Fibroblast of skin of left quadriceps (primary cell): ENCODE results near the gene USP44.

Source experiments
- DNase-seq, 2 experiments: peaks; one replicate each; pipeline ENCODE4 v3.0.0-alpha.2; 2013; ENCODE audit warnings: low read depth in 2 of 2

Gene USP44

DNA sequence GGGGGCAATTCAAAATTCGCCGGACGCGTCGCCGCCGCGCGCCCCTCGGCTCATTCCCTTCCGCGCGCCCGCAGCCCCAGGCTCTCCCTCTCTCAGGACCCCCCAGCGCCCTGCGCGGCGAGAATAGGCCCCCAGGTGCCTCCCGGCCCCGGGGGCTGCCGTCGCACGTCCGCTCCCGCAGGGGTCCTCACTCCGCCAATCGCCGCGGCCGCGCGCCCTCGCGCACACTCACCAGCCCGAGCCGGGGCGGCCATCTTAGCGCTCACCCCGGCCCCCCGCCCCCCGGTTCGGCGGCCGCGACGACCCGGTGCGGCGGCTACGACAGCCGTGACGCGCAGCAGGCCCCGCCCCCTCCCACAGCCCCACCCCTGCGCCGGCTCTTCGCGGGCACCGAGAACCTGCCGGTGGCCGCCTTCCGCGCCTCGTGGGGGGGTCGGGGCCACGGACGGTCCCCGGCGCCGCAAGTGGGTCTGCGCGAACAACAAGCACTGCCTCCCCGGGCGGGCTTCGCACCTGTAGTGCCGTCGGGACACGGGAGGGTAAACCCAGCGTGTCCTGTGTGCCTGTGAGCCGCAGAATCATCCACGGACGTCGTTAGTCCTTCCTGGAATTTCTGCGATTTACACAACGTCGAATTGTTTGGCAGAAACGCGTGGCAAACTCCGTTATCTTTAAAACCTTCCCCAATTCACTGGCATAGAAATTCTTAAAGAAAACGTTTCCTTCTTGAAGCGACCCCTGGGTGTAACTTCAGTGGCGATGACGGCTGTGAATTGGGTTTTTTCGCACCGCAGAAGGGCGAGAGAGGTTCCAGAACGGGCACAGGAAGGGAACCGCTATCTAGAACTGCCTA is 2.5 kb downstream of the USP44 start:
- no peak for DNase-seq

DNA sequence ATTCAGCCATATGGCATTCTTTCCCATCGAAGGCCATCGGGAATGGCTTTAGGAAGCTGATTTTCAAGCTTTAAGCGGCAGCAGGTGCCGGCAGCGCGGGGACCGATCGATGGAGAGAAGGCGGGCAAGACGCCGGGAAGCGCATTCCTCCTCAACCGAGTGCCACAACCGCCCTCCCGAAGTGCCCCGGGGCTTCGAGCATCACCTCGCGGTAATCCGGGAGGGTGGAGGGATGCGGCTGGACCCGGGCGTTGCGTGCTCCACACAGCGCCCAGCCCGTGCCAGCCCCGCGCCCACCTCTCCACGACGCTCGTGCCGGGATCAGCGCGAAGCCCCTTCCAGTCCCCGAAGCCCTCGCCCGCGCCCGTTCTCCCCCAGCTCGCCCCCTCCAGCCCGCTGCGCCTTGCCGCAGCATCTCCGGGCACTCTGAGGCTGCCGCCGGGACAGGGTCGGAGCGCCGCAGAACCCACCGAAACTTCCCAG is 3.2 kb downstream of the USP44 start:
- DNase-seq, result no peak

DNA sequence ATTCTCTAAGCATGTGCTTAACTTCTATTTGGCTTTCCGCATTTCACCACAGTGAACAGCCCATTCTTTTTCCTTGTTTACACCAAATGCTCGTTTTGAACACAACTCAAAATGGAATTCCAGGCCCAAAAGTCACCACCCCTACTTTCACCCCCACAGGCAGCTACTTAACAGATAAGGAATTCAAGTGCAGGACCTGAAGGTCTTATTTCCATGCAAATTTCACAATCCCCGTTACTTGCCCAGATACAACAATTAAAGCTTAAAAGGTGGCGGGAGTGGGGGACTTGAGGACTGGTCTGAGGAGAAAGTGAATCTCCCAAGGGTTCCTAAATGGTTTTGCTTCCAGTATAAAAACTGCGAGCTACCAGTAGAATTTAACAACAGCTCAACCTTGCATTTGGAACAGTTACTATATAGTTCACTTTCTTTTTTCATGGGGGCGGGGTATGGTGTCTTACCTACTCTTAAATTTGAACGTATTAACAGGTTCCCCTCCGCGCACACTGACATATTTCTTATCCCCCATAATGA is 3.7 kb downstream of the USP44 start:
- DNase-seq, result no peak

DNA sequence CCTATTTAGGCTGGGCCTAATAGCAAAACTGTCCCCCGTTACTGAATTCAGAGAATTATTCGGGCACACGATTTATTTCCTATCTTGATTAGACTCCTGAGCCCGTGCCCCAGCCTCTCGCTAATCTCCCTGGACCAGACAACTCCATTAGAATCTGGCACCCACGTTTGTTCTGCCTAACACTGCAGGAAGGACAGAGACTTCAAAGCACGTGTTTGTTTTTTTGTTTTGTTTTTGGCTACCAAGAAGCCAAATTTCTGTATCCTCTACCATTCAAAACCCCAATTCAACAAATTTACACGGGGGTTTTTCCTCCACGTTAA is 4.8 kb downstream of the USP44 start:
- DNase-seq, result no peak

DNA sequence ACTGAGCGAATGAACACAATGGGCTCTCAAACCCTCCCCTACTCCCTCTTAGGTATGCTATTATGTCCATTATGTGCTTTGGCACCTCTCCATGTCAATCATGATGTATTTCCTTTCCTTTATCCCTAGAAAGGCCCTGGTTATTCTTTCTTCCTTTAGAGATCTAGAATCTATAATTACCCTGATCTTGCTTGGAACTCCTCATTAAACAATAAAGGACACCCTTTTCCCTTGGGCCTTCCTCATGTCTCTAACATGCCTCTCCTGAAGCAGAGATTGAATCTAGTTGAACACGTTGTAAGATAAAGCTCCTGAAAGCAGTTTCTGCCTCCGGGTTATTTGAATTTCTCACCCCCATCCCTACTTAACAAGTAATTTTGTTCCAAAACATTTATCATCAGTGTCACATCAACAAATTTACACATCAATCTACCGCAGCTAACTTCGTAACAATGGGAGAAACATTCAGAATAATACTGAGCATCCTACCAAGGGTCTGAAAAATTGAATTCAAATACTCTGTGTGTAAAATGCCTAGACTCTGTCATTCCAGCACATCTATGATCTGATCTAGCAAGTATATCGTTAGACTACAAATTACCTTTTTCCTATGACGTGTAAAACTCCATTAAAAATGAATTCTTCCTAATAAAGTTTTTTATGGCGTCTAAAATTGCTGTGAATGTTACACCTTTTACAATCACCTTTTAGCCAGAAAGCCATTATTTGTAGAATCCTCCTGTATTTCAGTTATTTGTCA is 5.4 kb downstream of the USP44 start:
- no peak for DNase-seq

DNA sequence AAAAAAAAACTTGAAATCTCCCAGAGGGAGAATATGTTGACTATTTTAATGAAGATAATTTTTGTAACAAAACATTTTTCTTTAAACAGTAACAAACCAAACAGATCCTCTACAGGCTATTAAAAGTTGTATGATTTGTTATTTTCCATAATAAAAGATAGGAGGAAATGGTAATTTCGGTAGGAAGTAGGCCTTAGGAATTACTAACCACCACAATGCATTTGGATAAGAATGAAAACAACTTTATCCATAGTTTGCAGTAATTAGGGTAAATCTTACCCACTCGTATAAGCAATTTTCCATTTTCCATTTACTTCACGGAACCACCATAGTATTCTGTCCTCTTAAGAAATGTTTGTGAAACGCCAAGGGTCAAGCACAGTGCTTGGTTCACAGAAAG is 6.0 kb downstream of the USP44 start:
- no peak for DNase-seq

DNA sequence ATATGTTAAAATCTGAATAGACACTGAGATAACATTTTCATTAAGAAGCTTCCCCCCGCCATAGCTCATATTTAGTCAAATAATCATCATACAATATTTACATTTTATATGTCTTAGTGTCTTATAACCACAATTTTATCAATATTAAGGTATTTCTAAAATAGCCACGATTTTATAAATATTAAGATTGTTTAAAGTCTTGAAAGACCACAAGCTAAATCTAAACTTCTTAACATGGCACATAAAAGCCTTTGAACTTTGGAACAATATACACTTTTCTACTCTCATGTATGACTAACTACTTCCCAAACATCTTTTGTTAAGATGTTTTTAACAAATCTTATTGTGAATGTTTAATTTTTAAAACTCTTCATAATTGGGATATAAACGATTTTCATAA is 6.5 kb downstream of the USP44 start:
- no peak for DNase-seq

DNA sequence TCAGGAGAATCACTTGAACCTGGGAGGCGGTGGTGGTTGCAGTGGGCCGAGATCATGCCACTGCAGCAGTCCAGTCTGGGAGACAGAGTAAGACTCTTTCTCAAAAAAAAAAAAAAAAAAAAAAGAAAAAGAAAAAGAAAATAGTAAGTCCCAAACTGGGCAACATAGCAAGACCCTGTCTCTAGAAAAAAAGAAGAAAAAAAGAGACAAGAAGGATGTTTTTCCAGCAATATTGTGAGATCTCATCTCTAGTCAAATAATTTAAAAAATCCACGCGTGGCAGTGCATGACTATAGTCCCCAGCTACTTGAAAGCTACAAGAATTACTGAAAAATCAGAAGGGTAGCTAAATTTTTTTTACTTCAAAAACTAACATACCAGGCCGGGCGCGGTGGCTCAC is 8.0 kb downstream of the USP44 start:
- DNase-seq, result no peak

DNA sequence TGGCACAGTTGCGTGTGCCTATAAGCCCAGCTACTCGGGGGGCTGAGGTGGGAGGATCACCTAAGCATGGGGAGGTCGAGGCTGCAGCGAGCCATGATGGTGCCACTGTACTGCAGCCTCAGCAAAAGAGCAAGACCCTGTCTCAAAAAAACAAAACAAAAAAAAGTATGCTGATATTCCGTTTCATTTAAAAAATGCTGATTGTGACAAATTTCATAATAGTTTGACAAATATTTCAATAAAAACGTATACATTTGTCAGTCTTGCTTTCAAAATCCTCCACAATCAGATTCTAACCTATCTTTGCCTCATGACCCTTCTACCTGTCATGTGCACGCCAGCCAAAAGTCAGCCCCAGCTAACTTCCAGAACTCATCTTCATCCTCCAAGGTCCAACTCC is 9.8 kb downstream of the USP44 start:
- no peak for DNase-seq

DNA sequence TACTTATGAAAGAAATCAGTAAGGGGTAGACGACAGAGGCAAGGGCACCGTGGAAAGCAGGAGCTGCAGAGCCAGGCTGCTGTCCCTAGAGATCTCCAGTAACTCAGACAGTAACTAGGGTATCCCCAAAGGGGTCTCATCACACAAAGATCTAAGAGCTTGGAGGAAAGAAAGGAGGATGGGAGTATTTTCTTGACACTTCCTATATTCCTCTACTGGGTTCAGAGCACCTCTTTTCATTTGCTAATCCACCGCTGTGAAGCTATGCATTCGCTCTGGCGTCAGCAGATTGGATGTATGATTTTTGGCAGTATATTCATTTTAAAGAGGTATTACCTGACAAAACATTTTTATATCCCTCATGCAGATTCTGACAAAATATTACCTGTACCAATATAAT is 12.6 kb downstream of the USP44 start:
- no peak for DNase-seq

DNA sequence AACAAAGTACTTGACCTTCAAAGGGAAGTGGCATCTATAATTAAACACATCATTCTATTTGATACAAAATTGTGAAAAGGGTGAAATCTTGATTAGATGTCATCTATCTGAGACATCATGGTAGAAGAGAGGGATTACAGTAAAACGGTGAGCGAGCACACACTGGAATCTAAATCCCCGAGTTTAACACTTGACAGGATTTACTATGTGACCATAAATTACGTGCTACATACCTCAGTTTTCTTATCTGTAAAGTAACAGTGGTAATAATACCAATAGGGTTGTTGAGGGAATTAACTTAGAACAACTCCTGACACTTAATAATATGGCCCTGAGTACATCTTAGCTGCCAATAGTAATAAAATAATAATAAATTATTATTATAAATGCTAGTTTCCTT is 13.3 kb downstream of the USP44 start:
- DNase-seq, result no peak

DNA sequence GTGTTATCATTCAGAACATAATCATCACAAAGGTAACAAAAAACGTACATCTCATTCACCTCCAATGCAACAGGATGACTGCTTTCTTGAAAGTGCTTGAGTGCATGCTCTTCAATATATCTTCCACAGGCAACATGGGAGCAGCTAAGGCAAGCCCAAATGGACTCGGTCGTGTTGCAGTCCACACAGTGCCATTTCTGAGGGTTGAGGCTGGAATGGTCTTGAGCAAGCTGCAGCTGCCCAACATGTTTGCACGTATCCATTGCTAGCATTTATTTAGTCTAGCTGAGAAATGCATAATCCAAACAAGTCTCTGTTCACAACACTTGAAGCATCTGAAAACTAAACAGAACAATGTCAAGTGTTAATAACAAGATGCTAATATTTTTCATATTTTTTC is 17.3 kb downstream of the USP44 start:
- DNase-seq, result no peak

DNA sequence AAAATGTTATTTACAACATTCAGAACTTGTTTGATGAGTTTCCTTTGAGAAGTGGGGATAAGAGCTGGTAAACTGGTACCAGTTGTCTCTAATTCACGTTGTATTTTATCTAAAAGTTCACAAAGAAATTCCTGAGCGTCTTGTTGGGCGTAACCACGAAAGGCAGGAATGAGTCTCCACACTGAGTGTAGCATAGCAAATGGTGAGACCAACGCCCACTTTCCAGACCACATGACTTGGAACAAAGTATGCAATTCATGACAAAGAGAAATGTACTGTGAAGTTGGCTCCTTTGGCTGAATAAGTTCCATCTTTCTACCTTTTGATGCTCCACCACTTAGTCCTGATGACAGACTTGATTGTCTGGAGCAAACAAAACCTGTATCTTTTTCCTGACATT is 18.4 kb downstream of the USP44 start:
- peak in 1 of 2 experiments; percentile 17 for DNase-seq

DNA sequence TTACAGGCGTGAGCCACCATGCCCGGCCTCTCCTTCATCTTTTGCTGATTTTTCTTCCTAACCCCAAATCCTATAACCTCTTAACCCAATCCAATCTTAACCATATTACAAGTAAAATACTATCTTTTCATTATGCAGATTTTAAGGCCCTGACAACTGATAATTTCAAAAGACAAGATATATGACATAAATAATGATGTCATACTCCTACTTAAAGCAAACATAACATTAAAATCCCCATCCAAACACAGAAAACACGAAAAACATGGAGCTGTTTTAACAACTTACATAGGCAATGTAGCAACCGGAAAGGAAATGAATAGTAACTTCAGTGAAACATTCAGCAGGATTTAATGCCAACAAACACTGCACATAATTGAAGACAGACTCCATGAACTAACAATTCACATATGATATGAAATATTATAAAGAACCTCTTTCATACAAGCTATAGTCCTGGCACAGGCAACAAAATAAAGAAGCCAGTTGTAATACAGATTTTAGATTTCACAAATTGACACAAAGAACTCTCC is 21.5 kb downstream of the USP44 start:
- DNase-seq, result peak; percentile 51 to 57

DNA sequence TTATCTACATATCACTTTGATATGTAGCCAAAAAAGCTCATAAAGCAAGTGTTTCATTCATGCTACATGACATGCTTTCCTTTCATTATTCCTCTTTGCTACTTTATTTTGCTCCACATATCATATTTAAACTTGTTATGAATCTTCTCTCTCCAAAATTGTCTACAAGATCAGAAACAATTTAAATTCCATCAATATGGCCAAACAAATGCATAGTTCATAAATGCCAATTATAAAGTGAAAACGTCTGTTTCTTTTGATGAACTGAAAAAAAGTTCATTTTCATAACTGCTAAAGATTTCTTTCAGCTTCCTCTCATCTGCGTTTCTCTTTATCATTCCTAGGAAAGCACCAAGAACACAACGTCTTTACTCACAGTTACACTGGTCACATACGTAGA is 22.8 kb downstream of the USP44 start:
- DNase-seq, result no peak

DNA sequence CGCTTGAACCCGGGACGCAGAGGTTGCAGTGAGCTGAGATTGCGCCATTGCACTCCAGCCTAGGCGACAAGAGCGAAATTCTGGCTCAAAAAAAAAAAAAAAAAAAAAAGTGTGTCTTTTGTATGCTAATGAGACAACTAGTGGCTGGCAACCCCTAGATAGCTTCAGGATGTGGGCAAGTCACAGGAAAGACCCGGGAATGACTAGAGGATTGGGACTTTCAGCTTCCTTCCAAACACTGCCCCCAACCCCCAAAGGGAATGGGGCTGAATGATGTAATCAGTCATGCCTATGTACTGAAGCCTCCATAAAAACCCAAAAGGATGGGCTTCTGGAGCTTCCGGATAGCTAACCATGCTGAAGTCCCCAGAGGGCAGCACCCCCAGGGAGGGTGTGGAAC is 28.6 kb downstream of the USP44 start:
- no peak for DNase-seq

DNA sequence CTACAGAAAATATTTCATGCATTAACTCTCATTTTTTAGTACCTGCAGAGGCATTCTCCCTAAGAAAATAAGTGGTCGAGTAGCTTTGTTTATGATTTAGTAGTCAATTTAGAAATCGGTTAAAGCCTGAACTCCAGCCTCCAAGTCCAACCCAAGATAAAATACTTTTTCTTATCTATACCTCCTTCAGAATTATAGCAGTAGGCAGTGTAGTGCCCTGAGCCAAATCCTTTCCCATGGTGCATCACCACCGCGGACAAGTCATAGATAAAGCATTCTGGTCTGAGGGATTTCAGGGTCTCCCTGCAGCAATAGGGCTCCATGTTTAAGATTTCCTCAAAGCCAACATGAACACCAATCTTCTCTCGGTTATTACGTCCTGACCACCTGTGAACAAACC is 30.5 kb downstream of the USP44 start:
- no peak for DNase-seq

DNA sequence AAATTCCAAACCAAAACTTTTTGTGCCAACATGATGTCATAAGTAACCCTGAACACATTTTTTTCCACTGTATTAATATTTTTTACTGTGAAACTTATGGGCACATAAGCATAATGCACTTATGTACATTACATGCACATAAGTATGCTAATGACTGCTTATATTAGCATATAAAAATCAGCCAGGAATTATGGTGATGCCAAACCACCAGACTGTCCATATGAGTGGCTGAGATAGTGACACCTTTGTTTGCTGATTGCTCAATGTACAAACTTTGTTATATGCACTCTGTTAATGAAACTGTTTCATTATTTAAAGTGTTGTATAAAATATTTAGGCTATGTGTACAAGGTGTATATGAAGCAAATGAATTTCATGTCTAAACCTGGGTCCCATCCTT is 32.3 kb downstream of the USP44 start:
- DNase-seq, result no peak

DNA sequence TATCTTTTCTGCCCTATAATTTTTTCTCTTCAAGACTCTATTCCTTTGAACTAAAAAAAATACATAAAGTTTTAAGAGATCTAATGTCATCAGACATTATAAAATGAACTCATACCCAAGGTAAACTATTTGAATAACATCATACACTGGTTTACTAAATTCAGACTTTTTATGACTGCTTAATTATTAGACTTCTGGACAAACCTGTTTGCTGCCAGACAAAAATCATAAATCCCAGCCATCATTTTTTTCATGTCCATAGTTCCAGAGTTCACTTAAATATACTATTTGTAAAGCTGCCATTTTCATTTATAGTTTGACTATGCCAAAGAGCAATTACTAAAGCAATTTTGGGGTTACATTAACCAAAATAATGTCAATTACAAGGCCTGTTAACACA is 34.0 kb downstream of the USP44 start:
- no peak for DNase-seq

DNA sequence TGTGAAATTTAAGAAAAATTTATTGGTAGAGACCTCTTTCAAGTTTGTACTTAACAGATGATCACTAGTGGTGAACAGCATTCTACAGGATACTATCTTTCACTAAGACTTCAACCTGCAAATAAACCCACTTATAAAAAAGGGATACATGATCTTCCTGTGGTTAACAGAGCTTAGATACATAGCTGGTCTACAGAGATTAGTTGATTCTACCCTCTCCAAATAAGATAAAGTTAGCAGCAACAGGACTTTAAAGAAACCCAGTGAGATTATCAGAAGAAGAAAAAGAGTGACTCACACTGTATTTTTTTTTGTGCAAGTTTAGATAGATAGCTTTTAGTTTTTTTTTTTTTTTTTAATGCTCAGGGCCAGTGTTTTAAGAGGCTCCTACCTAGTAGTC is 34.5 kb downstream of the USP44 start:
- DNase-seq, result no peak

DNA sequence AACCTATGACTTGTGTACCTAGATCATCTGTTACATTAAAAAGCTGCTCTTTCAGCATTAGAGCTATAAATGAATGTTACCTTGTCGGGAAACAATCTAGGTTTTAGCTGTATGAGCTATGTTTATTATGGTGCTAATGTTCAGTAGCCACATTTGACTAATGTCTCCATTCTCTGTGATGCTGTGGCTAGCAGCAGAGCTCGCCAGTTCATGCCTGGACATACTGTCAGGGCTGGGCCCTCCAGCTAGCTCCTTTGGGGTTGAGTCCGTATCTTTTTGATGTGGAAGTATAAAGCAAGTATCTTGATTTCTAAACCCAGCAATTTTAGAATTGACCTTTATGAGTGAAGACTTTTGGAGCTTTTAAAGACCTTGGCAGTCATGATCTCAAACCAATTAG is 36.1 kb downstream of the USP44 start:
- DNase-seq, result no peak

DNA sequence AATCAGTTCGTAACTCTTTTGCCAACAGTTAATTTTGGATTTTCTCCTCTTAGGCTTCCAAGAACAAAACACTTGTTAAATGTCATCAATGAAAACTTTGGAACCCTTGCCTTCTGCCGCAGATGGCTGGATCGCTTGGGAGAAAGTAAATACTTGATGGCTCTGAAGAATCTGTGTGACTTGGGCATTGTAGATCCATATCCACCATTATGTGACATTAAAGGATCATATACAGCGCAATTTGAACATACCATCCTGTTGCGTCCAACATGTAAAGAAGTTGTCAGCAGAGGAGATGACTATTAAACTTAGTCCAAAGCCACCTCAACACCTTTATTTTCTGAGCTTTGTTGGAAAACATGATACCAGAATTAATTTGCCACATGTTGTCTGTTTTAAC is 37.7 kb downstream of the USP44 start:
- no peak for DNase-seq

DNA sequence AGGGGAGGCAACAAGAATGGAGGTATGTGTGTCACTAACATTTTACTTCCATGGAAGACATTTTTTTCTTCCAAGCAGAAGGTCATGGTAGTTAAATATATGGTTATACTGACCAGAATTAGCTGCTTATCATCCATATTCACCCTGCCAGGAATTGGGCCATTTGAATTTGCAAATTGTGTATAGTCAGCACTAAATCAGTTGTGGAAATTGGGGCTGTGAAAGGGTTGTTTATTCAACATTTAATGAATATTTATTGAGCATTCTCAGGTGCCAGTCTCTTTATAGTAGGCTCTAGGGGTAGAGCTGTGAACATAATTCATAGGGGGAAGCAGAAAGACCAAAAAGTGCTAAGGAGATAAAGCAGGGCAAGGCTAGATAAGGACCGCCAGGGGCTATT is 39.3 kb downstream of the USP44 start:
- DNase-seq, result no peak
